KMS-11 (cell line): ENCODE results near the gene S1PR1.

Source experiments
- H2AFZ ChIP-seq: fragments of 200-600 bp; sonication (generic); 2 replicates; pipeline ENCODE4 v1.6.1; 2016; ENCODE audit warnings: antibody characterized with exemption, mixed run types, low read depth
- H3K27ac ChIP-seq: fragments of 200-600 bp; sonication (generic); 2 replicates; pipeline ENCODE4 v1.6.1; 2016; ENCODE audit warnings: mild to moderate bottlenecking, mixed run types
- H3K27me3 ChIP-seq: fragments of 200-600 bp; sonication (generic); 2 replicates; pipeline ENCODE4 v1.6.1; 2017; ENCODE audit warnings: mild to moderate bottlenecking, low read depth, mixed run types, moderate library complexity; ENCODE audit not compliant: insufficient read depth
- H3K36me3 ChIP-seq: fragments of 200-600 bp; sonication (generic); 2 replicates; pipeline ENCODE4 v1.6.1; 2017; ENCODE audit warnings: mild to moderate bottlenecking, mixed run types; ENCODE audit not compliant: insufficient read depth
- H3K4me1 ChIP-seq: fragments of 200-600 bp; sonication (generic); 2 replicates; pipeline ENCODE4 v1.6.1; 2016; ENCODE audit warnings: mild to moderate bottlenecking, low read depth, mixed run types; ENCODE audit not compliant: poor library complexity, severe bottlenecking
- H3K4me2 ChIP-seq: fragments of 200-600 bp; sonication (generic); 2 replicates; pipeline ENCODE4 v1.7.0; 2016; ENCODE audit warnings: mild to moderate bottlenecking, mixed run types
- H3K4me3 ChIP-seq: fragments of 200-600 bp; sonication (generic); IDR thresholded peaks from 2 replicates; pipeline ENCODE4 v1.6.1; 2017; ENCODE audit warnings: low read depth, low read length, mixed read lengths; ENCODE audit not compliant: insufficient read depth
- H3K79me2 ChIP-seq: fragments of 200-600 bp; sonication (generic); 2 replicates; pipeline ENCODE4 v1.6.1; 2016; ENCODE audit warnings: low read depth, mixed run types; ENCODE audit not compliant: insufficient read depth
- H3K9ac ChIP-seq: fragments of 200-600 bp; sonication (generic); 2 replicates; pipeline ENCODE4 v1.6.1; 2016; ENCODE audit warnings: mild to moderate bottlenecking, mixed run types
- H4K20me1 ChIP-seq: fragments of 200-600 bp; sonication (generic); 2 replicates; pipeline ENCODE4 v1.6.1; 2016; ENCODE audit warnings: mild to moderate bottlenecking, mixed run types; ENCODE audit not compliant: insufficient read depth
- CTCF ChIP-seq: fragments of 200-600 bp; sonication (generic); conservative IDR thresholded peaks from 2 replicates; pipeline ENCODE4 v1.6.1; 2017; ENCODE audit warnings: low read depth, mild to moderate bottlenecking, antibody characterized with exemption, low read length, moderate library complexity, mixed read lengths

S1PR1 gene

GRCh38 chr1:101235216-101235695 is 1.6 kb upstream of the S1PR1 start:
- Histone ChIP-seq H3K4me3 (no peak overlapping the region), H3K4me1 (peaks cover 11% of the 10 kb centered on the region), H3K4me2 (peak overlapping the region; percentile 54), H3K9ac (no peak overlapping the region), H3K27me3 (peaks cover 10% of the 10 kb centered on the region), H3K27ac (no peak overlapping the region), H2AFZ (peak overlapping the region; percentile 30; the same call in 1 of the 2 replicates), H4K20me1 (no peaks in the 10 kb centered on the region), H3K36me3 (no peaks in the 10 kb centered on the region), H3K79me2 (no peaks in the 10 kb centered on the region)
- TF ChIP-seq CTCF = no peak

- Histone ChIP-seq H4K20me1 (no peaks in the 10 kb centered on the region), H3K4me2 (peak overlapping the region; percentile 54; the same call in 1 of the 2 replicates), H3K4me1 (peaks cover 13% of the 10 kb centered on the region), H3K4me3 (no peak overlapping the region), H2AFZ (peak overlapping the region; percentile 30; the same call in 1 of the 2 replicates), H3K36me3 (no peaks in the 10 kb centered on the region), H3K79me2 (no peaks in the 10 kb centered on the region), H3K9ac (peak overlapping the region; percentile 18; the same call in 1 of the 2 replicates), H3K27me3 (peaks cover 10% of the 10 kb centered on the region), H3K27ac (no peak overlapping the region)
- no peak for TF ChIP-seq CTCF
Measured at GRCh38 chr1:101235696-101236515, 913 bp upstream of the S1PR1 start.

GRCh38 chr1:101237229-101237837 is 514 bp downstream of the S1PR1 start:
- no peaks in the 10 kb centered on the region for H3K79me2 ChIP-seq
- H3K9ac ChIP-seq = no peak overlapping the region
- H2AFZ ChIP-seq = no peak overlapping the region
- no peaks in the 10 kb centered on the region for H3K36me3 ChIP-seq
- H3K27ac ChIP-seq = no peak overlapping the region
- peaks cover 10% of the 10 kb centered on the region for H3K27me3 ChIP-seq
- H3K4me2 ChIP-seq = peak overlapping the region; percentile 54
- H3K4me3 ChIP-seq = no peak overlapping the region
- no peaks in the 10 kb centered on the region for H4K20me1 ChIP-seq
- no peak for TF ChIP-seq CTCF
- H3K4me1 ChIP-seq = peaks cover 27% of the 10 kb centered on the region

- no peaks in the 10 kb centered on the region for H3K79me2 ChIP-seq
- H3K4me1 ChIP-seq = peaks cover 29% of the 10 kb centered on the region
- H3K27ac ChIP-seq = no peak overlapping the region
- H3K27me3 ChIP-seq = peaks cover 10% of the 10 kb centered on the region
- H3K9ac ChIP-seq = no peak overlapping the region
- no peaks in the 10 kb centered on the region for H4K20me1 ChIP-seq
- no peak overlapping the region for H3K4me3 ChIP-seq
- no peak for TF ChIP-seq CTCF
- no peak overlapping the region for H2AFZ ChIP-seq
- no peak overlapping the region; the same call in 1 of the 2 replicates for H3K4me2 ChIP-seq
- H3K36me3 ChIP-seq = no peaks in the 10 kb centered on the region
Measured at GRCh38 chr1:101238031-101238628, 1.3 kb downstream of the S1PR1 start.
